ENCODE data around the gene GH2.

DNA sequence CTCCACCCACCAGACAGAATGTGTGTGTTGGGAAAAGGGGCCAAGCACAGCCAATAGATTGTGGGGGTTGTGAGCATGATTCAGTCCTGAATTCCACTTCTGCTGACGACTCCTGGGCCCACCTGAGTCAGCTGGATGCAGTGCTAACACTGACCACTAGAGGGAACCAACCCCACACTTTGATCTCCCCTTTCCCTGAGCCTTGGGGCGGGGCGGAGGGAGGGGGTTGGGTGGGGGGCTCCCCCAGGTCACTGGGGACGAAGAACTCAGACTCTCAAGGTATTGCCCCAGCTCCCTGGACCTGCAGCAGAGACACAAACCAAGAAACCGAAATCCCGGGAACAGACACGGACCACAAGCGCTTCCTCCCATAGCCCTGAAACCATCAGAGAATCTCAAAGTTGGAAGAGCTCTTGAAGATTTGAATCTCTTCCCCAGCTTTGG, 29.9 kb upstream of the GH2 start:
- TF ChIP-seq POLR2A (IDR thresholded peaks at IDR 0.05) (no peak), CTCF (IDR thresholded peaks at IDR 0.05) (peak; percentile 43 to 92 (median 88))

Data from transverse colon (tissue), 3 donors.